Panc1 (cell line): Measurements from ENCODE around the gene ZDHHC13.

Experiments
- POLR2AphosphoS5 ChIP-seq: IDR thresholded peaks from 2 replicates; pipeline ENCODE4 v1.6.1; 2012; ENCODE audit warnings: mild to moderate bottlenecking, low read depth, low read length, moderate library complexity
- SIN3A ChIP-seq: IDR thresholded peaks from 2 replicates; pipeline ENCODE4 v1.6.1; 2012; ENCODE audit warnings: low read depth, mild to moderate bottlenecking, low read length, moderate library complexity, borderline replicate concordance; ENCODE audit not compliant: insufficient read depth
- TCF7L2 ChIP-seq: IDR thresholded peaks from 2 replicates; pipeline ENCODE4 v1.6.1; 2011; ENCODE audit warnings: mild to moderate bottlenecking, low read depth, low read length, inconsistent platforms
- TF ChIP-seq, protein P1 (sequence below): fragments of 450-650 bp; IDR thresholded peaks from 2 replicates; pipeline ENCODE4 v1.5.1; 2017; ENCODE audit warnings: mild to moderate bottlenecking

- TF ChIP-seq, protein P1, sequence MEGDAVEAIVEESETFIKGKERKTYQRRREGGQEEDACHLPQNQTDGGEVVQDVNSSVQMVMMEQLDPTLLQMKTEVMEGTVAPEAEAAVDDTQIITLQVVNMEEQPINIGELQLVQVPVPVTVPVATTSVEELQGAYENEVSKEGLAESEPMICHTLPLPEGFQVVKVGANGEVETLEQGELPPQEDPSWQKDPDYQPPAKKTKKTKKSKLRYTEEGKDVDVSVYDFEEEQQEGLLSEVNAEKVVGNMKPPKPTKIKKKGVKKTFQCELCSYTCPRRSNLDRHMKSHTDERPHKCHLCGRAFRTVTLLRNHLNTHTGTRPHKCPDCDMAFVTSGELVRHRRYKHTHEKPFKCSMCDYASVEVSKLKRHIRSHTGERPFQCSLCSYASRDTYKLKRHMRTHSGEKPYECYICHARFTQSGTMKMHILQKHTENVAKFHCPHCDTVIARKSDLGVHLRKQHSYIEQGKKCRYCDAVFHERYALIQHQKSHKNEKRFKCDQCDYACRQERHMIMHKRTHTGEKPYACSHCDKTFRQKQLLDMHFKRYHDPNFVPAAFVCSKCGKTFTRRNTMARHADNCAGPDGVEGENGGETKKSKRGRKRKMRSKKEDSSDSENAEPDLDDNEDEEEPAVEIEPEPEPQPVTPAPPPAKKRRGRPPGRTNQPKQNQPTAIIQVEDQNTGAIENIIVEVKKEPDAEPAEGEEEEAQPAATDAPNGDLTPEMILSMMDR, result no peak
- TF ChIP-seq TCF7L2 (no peak), POLR2AphosphoS5 (no peak), SIN3A (no peak)
These were observed 17.9 kb upstream of the ZDHHC13 start for GRCh38 chr11:19099093-19099492.
